HepG2 (cell line): ENCODE measurements around the gene ADRA2B. TPM values are rescaled to one million over a fixed set of nuclear protein-coding genes. Genes with fewer than 3 reads are reported as not detected.

Experiments
- ATAC-seq: fragments of 200-7000 bp; cut with Tn5 transposase; 3 replicates; pipeline ENCODE4 v1.9.1; 2020; ENCODE audit warnings: mild to moderate bottlenecking, moderate library complexity
- BruUV-seq: library from RNA; stranded (reverse); fragments of 400-500 nt; replicated peaks from 2 replicates; lab custom pipeline; 2021; lab: Mats Ljungman, UMichigan
- CTCF ChIA-PET: fragments of 300-600 bp; formaldehyde crosslinking; extraction: SDS; loops from one replicate; lab custom pipeline; 2021; ENCODE audit warnings: low total read pairs, inconsistent platforms, low intra/inter-chr PET ratio; lab: Yijun Ruan, JAX
- POLR2A ChIA-PET: fragments of 350-600 bp; sonication (Branson Sonifier 250); formaldehyde crosslinking; loops from one replicate; lab custom pipeline; 2020; ENCODE audit warnings: antibody characterized with exemption, inconsistent platforms; lab: Yijun Ruan, JAX
- DNase-seq: peaks from one replicate; pipeline ENCODE4 v3.0.0-alpha.2; 2015; ENCODE audit warnings: low spot score
- FAIRE-seq: peaks from 3 replicates; lab custom pipeline; 2011; peaks lifted over from hg19 to GRCh38; lab: Jason Lieb, UNC
- H2AFZ ChIP-seq: one replicate; pipeline ENCODE4 v1.6.1; 2011; ENCODE audit warnings: low read length, inconsistent platforms
- H3K27ac ChIP-seq: fragments of 300-600 bp; 3 replicates; pipeline ENCODE4 v1.8.0; 2011; ENCODE audit warnings: mixed run types, mild to moderate bottlenecking, mixed read lengths, low read length, inconsistent platforms; ENCODE audit not compliant: insufficient read depth; ENCODE audit errors: extremely low read length
- H3K27me3 ChIP-seq, 2 experiments: fragments of 200-600 bp in 1 of 2; 2 replicates in 1 of 2; 3 replicates in 1 of 2; pipeline versions ENCODE4 v1.6.0 to v1.8.0; 2011; ENCODE audit warnings: low read length in 2 of 2, mild to moderate bottlenecking in 2 of 2, moderate library complexity in 2 of 2, inconsistent platforms in 1 of 2; ENCODE audit not compliant: insufficient read depth in 2 of 2, control insufficient read depth in 1 of 2
- H3K36me3 ChIP-seq, 2 experiments: fragments of 200-600 bp in 1 of 2; replicated peaks in 1 of 2; 2 replicates in 1 of 2; 3 replicates in 1 of 2; pipeline versions ENCODE4 v1.5.1 to v1.8.0; 2011; ENCODE audit warnings: low read length in 2 of 2, inconsistent platforms in 1 of 2; ENCODE audit not compliant: insufficient read depth in 2 of 2, control insufficient read depth in 1 of 2
- H3K4me1 ChIP-seq: 2 replicates; pipeline ENCODE4 v1.5.1; 2012; ENCODE audit warnings: low read length, inconsistent platforms; ENCODE audit not compliant: insufficient read depth
- H3K4me2 ChIP-seq: 2 replicates; pipeline ENCODE4 v1.6.0; 2011; ENCODE audit warnings: low read depth, low read length, inconsistent platforms
- H3K4me3 ChIP-seq, 3 experiments: fragments of 200-600 bp in 1 of 3; sonication (generic), shearing (Covaris generic) in 1 of 3; replicated peaks in 1 of 3; 2 replicates each; pipeline ENCODE4 v1.5.1; 2011 to 2016; ENCODE audit warnings: low read length in 3 of 3, inconsistent platforms in 2 of 3, low read depth in 2 of 3, mild to moderate bottlenecking in 2 of 3, control low read depth in 1 of 3, mixed read lengths in 1 of 3; ENCODE audit not compliant: insufficient read depth in 1 of 3
- H3K79me2 ChIP-seq: one replicate; pipeline ENCODE4 v1.6.1; 2011; ENCODE audit warnings: low read length, inconsistent platforms; ENCODE audit not compliant: insufficient read depth
- H3K9ac ChIP-seq: 2 replicates; pipeline ENCODE4 v1.6.0; 2011; ENCODE audit warnings: mild to moderate bottlenecking, low read depth, low read length, inconsistent platforms; ENCODE audit not compliant: insufficient read depth
- H3K9me3 ChIP-seq: 2 replicates; pipeline ENCODE4 v1.5.1; 2012; ENCODE audit warnings: mild to moderate bottlenecking, low read length
- H4K20me1 ChIP-seq: 2 replicates; pipeline ENCODE4 v1.6.0; 2011; ENCODE audit warnings: inconsistent platforms, mild to moderate bottlenecking, low read length, moderate library complexity; ENCODE audit not compliant: insufficient read depth
- AGO1 ChIP-seq: fragments of 200-400 bp; formaldehyde crosslinking; IDR thresholded peaks from 2 replicates; pipeline ENCODE4 v1.6.1; 2017; ENCODE audit warnings: mild to moderate bottlenecking, low read depth, low read length, moderate library complexity; ENCODE audit not compliant: poor library complexity, severe bottlenecking
- KDM5B ChIP-seq: sonication (generic); formaldehyde crosslinking; IDR thresholded peaks from 2 replicates; pipeline ENCODE4 v1.4.0; 2020; ENCODE audit warnings: missing genetic modification reagents, mild to moderate bottlenecking, borderline replicate concordance
- PLRG1 ChIP-seq: fragments of 450-650 bp; conservative IDR thresholded peaks from 2 replicates; pipeline ENCODE4 v1.6.1; 2016
- SALL1 ChIP-seq: sonication (generic); formaldehyde crosslinking; IDR thresholded peaks from 2 replicates; pipeline ENCODE4 v1.8.0; 2022; ENCODE audit warnings: mild to moderate bottlenecking, missing genetic modification reagents
- SP1 ChIP-seq, 2 experiments: fragments of 450-650 bp in 1 of 2; sonication (generic) in 1 of 2; formaldehyde crosslinking in 1 of 2; IDR thresholded peaks; 2 replicates each; pipeline versions ENCODE4 v1.4.0 to v1.6.1; 2016 to 2020; ENCODE audit warnings: missing genetic modification reagents in 1 of 2
- YEATS2 ChIP-seq: sonication (generic); formaldehyde crosslinking; IDR thresholded peaks from 2 replicates; pipeline ENCODE4 v1.4.0; 2020; ENCODE audit warnings: missing genetic modification reagents, borderline replicate concordance
- ZNF713 ChIP-seq: sonication (generic); formaldehyde crosslinking; IDR thresholded peaks from 2 replicates; pipeline ENCODE4 v1.4.0; 2020; ENCODE audit warnings: mild to moderate bottlenecking, missing genetic modification reagents
- ZSCAN30 ChIP-seq: sonication (generic); formaldehyde crosslinking; IDR thresholded peaks from 2 replicates; pipeline ENCODE4 v1.5.0; 2020; ENCODE audit warnings: mild to moderate bottlenecking, missing genetic modification reagents
- WGBS: methylation state at CpG from one replicate; pipeline ENCODE4 v1.1.6; 2017; ENCODE audit warnings: low lambda C conversion rate; 5-methylcytosine and 5-hydroxymethylcytosine counted together
- in situ Hi-C: cut with HindIII; loops from 2 replicates; pipeline ENCODE4 v1.10.0; 2017; ENCODE audit warnings: low pct_unique_long_range_greater_than_20kb; ENCODE audit not compliant: extremely low pct_ligation_motif_present
- intact Hi-C: fragments of 100-400 bp; cut with micrococcal nuclease; formaldehyde crosslinking; loops from one replicate; pipeline ENCODE4 v1.10.0; 2022; ENCODE audit not compliant: unreplicated experiment
- polyA plus RNA-seq, 8 experiments: library from polyadenylated mRNA; depleted of rRNA in 3 of 8; stranded (reverse) in 7 of 8; unstranded in 1 of 8; fragments of >200 nt; fragmentation: Illumina TruSeq in 4 of 8; extraction: Trizol in 4 of 8; gene quantifications; 2 replicates each; pipeline versions ENCODE4 v1.2.1 to v1.2.3, GENCODE V29; 2011 to 2016; ENCODE audit warnings: low read depth in 4 of 8, missing spikeins in 1 of 8, mixed read lengths in 1 of 8; ENCODE audit not compliant: insufficient read depth in 1 of 8
- total RNA-seq, 5 experiments: library from RNA; depleted of rRNA; stranded (reverse); fragments of >200 nt; fragmentation: Illumina TruSeq; extraction: Trizol; gene quantifications; 2 replicates each; pipeline ENCODE4 v1.2.3, GENCODE V29; 2016; ENCODE audit warnings: low read depth in 1 of 5
- TF ChIP-seq, protein P1 (sequence below): sonication (generic); formaldehyde crosslinking; IDR thresholded peaks from 2 replicates; pipeline ENCODE4 v1.4.0; 2020; ENCODE audit warnings: missing genetic modification reagents
- TF ChIP-seq, protein P2 (sequence below): sonication (generic); formaldehyde crosslinking; IDR thresholded peaks from one replicate; pipeline ENCODE4 v1.5.1; 2020; ENCODE audit warnings: mild to moderate bottlenecking, missing genetic modification reagents; ENCODE audit errors: not compliant biosample characterization

Gene ADRA2B
- total and polyA plus RNA-seq, 2 of the 13 experiments (the other 11 are each of a cell fraction or from before 2014, with no cell fraction given), result not detected

DNA sequence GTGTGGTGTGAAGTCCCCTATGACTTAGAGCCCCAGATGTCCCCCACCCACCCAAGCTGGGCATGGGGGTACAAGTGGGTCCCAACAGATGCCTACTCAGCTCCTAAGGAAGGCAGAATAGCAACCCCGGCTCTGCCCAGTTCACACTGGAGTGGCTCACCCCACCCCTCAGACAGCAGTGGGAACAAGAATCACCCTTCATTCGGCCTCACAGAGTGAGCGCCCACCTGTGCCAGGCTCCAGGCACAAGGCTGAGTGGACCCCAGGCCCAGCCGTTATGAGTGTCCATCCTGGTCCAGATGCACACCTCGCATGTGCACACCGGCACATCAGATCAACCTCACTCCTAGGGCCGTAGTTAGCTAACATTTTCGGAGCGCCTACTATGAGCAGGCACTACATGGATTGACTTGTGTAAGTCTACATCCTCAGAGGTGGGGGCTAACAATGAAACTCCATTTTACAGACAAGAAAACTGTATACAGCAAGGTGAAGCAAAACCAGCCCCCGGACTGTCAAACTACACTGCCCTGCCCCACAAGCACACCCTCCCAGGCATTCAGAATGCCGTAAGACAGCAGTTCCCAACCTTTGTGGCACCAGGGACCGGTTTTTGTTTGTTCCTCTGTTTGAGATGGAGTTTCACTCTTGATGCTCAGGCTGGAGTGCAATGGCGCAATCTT, 24.7 kb upstream of the ADRA2B start:
- H3K79me2 ChIP-seq, result no peaks in the 10 kb centered on the region
- H3K9ac ChIP-seq, result no peak overlapping the region
- H3K27ac ChIP-seq, result no peak overlapping the region
- H3K4me3 ChIP-seq, result no peak overlapping the region
- intact Hi-C loops (no loop called here), in situ Hi-C loops (loop anchor here (5.0 to 25.0 kb wide), 2 partner anchors 121 to 371 kb away; partner anchors contain the start of gene NEURL3)
- peaks cover 4% of the 10 kb centered on the region for H3K4me1 ChIP-seq
- no peaks in the 10 kb centered on the region for H3K36me3 ChIP-seq
- FAIRE-seq, result no peak
- no peak overlapping the region for H3K4me2 ChIP-seq
- no peak for ATAC-seq
- H3K27me3 ChIP-seq, result peaks cover 8 to 49% of the 10 kb centered on the region in 2 experiments; a peak in 4 of 5 replicates
- BruUV-seq, result no TSS peak
- TF ChIP-seq YEATS2 (CRISPR knock-in tag), result no peak
- TF ChIP-seq, protein P1, sequence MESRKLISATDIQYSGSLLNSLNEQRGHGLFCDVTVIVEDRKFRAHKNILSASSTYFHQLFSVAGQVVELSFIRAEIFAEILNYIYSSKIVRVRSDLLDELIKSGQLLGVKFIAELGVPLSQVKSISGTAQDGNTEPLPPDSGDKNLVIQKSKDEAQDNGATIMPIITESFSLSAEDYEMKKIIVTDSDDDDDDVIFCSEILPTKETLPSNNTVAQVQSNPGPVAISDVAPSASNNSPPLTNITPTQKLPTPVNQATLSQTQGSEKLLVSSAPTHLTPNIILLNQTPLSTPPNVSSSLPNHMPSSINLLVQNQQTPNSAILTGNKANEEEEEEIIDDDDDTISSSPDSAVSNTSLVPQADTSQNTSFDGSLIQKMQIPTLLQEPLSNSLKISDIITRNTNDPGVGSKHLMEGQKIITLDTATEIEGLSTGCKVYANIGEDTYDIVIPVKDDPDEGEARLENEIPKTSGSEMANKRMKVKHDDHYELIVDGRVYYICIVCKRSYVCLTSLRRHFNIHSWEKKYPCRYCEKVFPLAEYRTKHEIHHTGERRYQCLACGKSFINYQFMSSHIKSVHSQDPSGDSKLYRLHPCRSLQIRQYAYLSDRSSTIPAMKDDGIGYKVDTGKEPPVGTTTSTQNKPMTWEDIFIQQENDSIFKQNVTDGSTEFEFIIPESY (CRISPR knock-in tag), result no peak
- no peak for TF ChIP-seq ZSCAN30 (CRISPR knock-in tag)
- TF ChIP-seq AGO1, result no peak
- TF ChIP-seq ZNF713, result no peak
- TF ChIP-seq, protein P2, sequence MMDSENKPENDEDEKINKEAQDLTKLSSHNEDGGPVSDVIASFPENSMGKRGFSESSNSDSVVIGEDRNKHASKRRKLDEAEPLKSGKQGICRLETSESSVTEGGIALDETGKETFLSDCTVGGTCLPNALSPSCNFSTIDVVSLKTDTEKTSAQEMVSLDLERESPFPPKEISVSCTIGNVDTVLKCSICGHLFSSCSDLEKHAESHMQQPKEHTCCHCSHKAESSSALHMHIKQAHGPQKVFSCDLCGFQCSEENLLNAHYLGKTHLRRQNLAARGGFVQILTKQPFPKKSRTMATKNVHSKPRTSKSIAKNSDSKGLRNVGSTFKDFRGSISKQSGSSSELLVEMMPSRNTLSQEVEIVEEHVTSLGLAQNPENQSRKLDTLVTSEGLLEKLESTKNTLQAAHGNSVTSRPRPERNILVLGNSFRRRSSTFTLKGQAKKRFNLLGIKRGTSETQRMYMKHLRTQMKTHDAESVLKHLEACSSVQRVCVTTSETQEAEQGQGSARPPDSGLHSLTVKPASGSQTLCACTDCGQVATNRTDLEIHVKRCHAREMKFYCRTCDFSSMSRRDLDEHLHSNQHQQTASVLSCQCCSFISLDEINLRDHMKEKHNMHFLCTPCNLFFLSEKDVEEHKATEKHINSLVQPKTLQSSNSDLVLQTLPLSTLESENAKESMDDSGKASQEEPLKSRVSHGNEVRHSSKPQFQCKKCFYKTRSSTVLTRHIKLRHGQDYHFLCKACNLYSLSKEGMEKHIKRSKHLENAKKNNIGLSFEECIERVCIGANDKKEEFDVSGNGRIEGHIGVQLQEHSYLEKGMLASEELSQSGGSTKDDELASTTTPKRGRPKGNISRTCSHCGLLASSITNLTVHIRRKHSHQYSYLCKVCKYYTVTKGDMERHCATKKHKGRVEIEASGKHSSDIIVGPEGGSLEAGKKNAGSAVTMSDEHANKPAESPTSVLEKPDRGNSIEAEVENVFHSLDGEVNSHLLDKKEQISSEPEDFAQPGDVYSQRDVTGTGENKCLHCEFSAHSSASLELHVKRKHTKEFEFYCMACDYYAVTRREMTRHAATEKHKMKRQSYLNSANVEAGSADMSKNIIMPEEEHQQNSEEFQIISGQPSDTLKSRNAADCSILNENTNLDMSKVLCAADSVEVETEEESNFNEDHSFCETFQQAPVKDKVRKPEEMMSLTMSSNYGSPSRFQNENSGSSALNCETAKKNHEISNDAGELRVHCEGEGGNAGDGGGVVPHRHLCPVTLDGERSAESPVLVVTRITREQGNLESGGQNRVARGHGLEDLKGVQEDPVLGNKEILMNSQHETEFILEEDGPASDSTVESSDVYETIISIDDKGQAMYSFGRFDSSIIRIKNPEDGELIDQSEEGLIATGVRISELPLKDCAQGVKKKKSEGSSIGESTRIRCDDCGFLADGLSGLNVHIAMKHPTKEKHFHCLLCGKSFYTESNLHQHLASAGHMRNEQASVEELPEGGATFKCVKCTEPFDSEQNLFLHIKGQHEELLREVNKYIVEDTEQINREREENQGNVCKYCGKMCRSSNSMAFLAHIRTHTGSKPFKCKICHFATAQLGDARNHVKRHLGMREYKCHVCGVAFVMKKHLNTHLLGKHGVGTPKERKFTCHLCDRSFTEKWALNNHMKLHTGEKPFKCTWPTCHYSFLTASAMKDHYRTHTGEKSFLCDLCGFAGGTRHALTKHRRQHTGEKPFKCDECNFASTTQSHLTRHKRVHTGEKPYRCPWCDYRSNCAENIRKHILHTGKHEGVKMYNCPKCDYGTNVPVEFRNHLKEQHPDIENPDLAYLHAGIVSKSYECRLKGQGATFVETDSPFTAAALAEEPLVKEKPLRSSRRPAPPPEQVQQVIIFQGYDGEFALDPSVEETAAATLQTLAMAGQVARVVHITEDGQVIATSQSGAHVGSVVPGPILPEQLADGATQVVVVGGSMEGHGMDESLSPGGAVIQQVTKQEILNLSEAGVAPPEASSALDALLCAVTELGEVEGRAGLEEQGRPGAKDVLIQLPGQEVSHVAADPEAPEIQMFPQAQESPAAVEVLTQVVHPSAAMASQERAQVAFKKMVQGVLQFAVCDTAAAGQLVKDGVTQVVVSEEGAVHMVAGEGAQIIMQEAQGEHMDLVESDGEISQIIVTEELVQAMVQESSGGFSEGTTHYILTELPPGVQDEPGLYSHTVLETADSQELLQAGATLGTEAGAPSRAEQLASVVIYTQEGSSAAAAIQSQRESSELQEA, result no peak
- no peak for TF ChIP-seq KDM5B (CRISPR knock-in tag)
- no peak for TF ChIP-seq SALL1 (CRISPR knock-in tag)
- no peak for TF ChIP-seq SP1 (IDR thresholded peaks at IDR 0.05)
- no peak for TF ChIP-seq SP1 (CRISPR knock-in tag; IDR thresholded peaks at IDR 0.05)
- no peak for TF ChIP-seq PLRG1
- no peak overlapping the region for H2AFZ ChIP-seq
- DNase-seq, result no peak
- ChIA-PET POLR2A (no interaction called here), CTCF (interaction anchor here (1.4 to 2.7 kb wide), 2 partner anchors 32 to 33 kb away, joined by 4 to 33 read pairs; no protein-coding TSS in a partner anchor)
- no peaks in the 10 kb centered on the region for H4K20me1 ChIP-seq
- no peaks in the 10 kb centered on the region for H3K9me3 ChIP-seq
- 49% methylated on average over 12 of the region's 13 CpGs for WGBS
